Fibroblast of villous mesenchyme (primary cell): ENCODE results near the gene DUSP7. TPM values are rescaled to one million over a fixed set of nuclear protein-coding genes. Genes with fewer than 3 reads are reported as not detected.

ENCODE experiments used
- DNase-seq: peaks from one replicate; pipeline ENCODE4 v3.0.0-alpha.2; 2010; ENCODE audit warnings: low read depth
- H3K4me3 ChIP-seq: 2 replicates; pipeline ENCODE4 v1.5.1; 2011; ENCODE audit warnings: low read depth, mild to moderate bottlenecking, low read length
- CTCF ChIP-seq: IDR thresholded peaks from 2 replicates; pipeline ENCODE4 v1.5.1; 2012; ENCODE audit warnings: low read depth, mild to moderate bottlenecking, low read length; ENCODE audit not compliant: insufficient read depth
- total RNA-seq: library from RNA; depleted of rRNA; stranded (reverse); fragments of >200 nt; gene quantifications from 2 replicates; pipeline ENCODE4 v1.2.3, GENCODE V29; 2012

The DUSP7 gene
- total RNA-seq, 1 donor: 21.2 TPM

- H3K4me3 ChIP-seq: no peak overlapping the region
- TF ChIP-seq CTCF: no peak
These were observed 38.5 kb upstream of the DUSP7 start for GRCh38 chr3:52094571-52095485.

GRCh38 chr3:52093756-52094545 is 37.6 kb upstream of the DUSP7 start:
- H3K4me3 ChIP-seq: no peak overlapping the region
- no peak for DNase-seq
- no peak for TF ChIP-seq CTCF

More at GRCh38 chr3:52094571-52095485, 38.5 kb upstream of the DUSP7 start:
- no peak for DNase-seq

- no peak overlapping the region for H3K4me3 ChIP-seq
- no peak for TF ChIP-seq CTCF
- DNase-seq: no peak
These were observed 36.5 kb upstream of the DUSP7 start for GRCh38 chr3:52092891-52093290.

GRCh38 chr3:52092271-52092660 is 35.9 kb upstream of the DUSP7 start:
- H3K4me3 ChIP-seq: no peak overlapping the region

GRCh38 chr3:52091586-52092270 is 35.4 kb upstream of the DUSP7 start:
- no peak for TF ChIP-seq CTCF
- no peak overlapping the region for H3K4me3 ChIP-seq
- peak; percentile 48 for DNase-seq

More at GRCh38 chr3:52092271-52092660, 35.9 kb upstream of the DUSP7 start:
- TF ChIP-seq CTCF: no peak
- no peak for DNase-seq

GRCh38 chr3:52090933-52091468 is 34.6 kb upstream of the DUSP7 start:
- DNase-seq: no peak
- H3K4me3 ChIP-seq: no peak overlapping the region
- TF ChIP-seq CTCF: no peak
